Hepatic stellate cell (primary cell): Measurements from ENCODE around the gene SSMEM1.
A peak's percentile ranks its signal among the peaks of the same experiment; 100 is the strongest.
"Not testable (repeated sequence)": the region's sequence is repeated elsewhere in the genome, so short reads cannot be mapped to it uniquely, and the experiment has no call there.

Source experiments
- DNase-seq: peaks from one replicate; pipeline ENCODE4 v3.0.0; 2011; ENCODE audit warnings: low spot score

The SSMEM1 gene

DNA sequence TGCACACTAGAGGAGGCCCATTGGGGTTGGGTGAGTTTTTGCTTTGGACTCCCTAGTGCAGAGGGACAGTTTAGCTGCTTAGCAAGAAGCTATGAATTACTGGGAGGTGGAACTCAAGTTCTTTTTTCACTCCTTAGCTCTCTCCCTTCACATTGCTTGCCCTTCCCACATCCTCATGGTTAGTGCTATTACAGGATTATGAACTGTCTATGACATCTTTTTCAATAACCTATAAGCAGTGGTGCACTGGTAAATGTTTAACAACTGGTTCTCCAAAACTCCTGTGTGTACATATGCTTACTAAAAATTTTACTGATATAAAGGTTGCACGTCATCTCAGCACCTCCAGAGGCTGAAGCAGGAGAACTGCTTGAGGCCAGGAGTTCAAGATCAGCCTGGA is 6.2 kb downstream of the SSMEM1 start:
- DNase-seq, result no peak

DNA sequence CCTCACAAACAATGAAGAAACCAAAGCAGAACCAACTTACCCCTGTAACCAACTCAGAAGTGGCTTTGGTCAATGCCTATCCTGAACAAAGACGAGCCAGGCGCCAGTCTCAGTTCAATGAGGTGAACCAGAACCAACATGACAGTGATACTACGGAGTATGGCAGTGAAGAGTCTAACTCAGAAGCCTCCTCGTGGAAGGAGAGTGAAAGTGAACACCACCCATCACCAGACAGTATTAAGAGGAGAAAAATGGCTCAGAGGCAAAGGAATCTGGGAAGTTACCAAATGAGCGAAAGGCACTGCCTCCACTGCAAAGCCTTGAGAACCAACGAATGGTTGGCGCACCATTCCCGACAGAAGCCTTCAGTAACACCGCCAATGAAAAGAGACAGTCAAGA is 8.4 kb downstream of the SSMEM1 start:
- DNase-seq, result no peak

DNA sequence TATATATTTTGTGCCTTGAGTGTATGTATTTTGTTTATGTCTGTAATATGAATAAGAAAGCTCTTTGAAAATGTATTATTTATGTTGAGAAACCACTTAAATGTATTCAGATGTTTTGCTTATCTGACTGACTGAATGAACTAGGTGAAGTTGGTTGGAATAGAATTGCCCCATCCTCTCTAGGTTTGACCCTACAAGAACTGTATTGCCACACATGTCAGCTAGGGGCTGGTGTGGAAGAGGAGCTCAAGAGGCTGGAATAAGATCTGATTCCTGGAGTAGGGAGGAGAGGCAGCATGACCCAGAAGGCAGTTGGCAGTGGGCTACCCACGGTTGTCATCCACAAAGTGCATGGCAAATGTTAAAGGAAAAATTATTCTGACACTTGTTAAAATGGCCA is 9.1 kb downstream of the SSMEM1 start:
- no peak for DNase-seq

DNA sequence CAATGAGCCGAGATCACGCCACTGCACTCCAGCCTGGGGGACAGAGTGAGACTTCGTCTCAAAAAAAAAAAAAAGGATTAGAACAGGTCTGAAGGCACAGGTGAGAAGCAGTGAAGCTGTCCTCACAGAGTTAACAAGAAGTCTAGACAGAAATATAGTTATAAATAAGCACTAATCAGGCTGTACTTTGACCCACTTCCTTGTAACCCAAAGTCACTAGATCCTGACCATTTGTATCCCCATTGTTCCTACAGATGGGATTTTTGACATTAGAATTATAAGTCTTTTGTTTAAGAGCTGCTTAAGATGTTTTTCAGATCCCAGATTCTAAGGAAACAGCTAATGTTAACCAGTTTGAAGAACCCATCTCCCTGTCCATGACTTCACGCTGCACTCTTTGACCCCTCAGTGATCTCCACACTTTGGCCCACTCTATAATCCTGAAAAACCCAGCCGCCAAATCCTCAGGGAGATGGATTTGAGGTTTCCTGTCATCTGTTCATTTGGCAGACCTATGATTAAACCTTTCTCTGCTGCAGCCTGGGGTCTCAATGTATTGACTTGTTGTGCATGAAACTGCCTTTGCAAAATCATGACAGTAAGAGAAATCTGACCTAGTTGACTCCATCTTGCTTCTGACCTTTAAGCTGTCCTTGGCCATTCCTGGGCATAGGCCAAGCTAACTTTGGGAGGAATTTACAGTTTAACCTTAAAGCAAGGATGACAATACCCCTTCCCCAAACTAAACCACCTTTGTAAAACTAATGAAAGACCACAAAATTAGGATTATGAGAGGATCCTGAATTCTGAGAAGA is 11.4 kb downstream of the SSMEM1 start:
- DNase-seq, result no peak

GRCh38 chr7:130219871-130220270 is 12.2 kb downstream of the SSMEM1 start:
- DNase-seq, result no peak

DNA sequence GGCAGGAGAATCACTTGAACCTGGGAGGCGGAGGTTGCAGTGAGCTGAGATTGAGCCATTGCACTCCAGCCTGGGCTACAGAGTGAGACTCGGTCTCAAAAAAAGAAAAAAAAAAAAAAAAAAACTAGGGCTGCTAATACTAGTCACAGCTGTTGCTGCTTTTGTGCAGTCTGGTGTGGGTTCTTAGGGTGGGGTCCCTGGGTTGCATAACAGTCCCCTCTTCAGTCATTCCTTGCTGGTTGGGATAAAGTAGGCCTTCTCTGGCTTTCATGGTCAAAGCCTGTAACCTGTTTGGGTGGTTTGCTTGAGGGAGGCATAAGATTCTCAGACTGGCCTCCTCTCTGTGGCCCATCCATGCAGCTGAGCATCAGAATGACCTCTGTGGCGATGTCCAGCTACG is 14.1 kb downstream of the SSMEM1 start:
- no peak for DNase-seq

- DNase-seq, result no peak
These were observed 16.0 kb downstream of the SSMEM1 start for GRCh38 chr7:130223646-130224045.

GRCh38 chr7:130224210-130224609 is 16.6 kb downstream of the SSMEM1 start:
- no peak for DNase-seq

GRCh38 chr7:130224923-130225322 is 17.3 kb downstream of the SSMEM1 start:
- DNase-seq, result not testable (repeated sequence)

DNA sequence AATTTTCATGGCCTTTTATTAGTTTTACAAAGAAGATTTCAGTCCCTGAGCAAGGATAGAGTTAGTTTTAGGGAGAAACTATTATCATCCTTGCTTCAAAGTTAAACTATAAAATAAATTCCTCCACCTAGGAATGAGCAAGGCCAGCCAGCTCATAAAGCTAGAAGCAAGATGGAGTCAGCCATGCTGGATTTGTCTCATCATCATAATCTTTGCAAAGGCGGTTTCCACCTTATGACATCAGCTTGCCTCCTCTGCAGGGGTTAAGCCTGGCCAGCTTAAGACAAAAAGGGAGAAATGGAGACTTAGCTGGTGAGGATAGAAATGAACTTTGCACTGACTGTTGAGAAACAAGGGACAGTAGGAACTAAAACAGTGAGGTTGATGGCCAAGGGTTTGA is 18.7 kb downstream of the SSMEM1 start:
- DNase-seq, result no peak

- no peak for DNase-seq
These were observed 20.4 kb downstream of the SSMEM1 start for GRCh38 chr7:130227883-130228575.

- no peak for DNase-seq
These were observed 21.3 kb downstream of the SSMEM1 start for GRCh38 chr7:130228840-130229502.

- DNase-seq, result not testable (repeated sequence)
These were observed 22.3 kb downstream of the SSMEM1 start for GRCh38 chr7:130229981-130230380.

DNA sequence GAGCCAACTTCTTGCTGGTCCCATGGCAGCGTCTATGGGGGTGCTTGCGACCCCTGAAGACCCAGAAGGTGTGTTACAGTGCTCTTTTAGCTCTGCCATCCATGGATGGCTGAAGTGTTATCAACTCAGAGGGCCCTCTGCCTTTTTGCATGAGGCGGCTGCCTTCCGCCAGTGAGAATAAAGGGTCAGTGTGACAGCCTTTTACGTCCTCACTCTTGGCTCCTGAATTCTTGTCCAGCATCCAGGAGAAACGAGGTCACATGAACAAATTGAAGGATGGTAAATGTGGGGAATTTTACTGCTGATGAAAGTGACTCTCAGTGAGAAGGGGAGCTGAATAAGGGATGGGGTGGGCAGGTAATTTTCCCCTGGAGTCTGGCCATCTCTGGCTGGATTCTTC is 24.1 kb downstream of the SSMEM1 start:
- DNase-seq, result no peak

- no peak for DNase-seq
These were observed 24.5 kb downstream of the SSMEM1 start for GRCh38 chr7:130232209-130232608.

DNA sequence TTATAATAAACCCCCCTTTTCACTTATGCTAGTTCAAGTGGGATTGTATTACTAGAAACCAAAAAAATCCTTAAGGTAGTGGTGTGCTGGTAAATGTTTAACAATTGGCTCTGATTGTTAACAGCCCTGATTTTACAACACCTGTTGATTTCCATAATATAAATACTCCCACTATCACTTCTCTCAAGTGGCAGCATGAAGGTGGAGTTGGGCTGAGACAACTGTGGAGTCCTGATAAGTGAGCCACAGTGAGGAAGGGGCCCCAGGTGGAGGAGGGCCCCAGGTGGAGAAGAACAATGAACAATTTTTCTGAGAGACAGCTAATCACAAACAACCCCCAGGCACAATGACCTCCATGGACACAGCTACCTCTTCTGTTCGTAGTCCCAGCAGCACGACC is 26.4 kb downstream of the SSMEM1 start:
- no peak for DNase-seq

- not testable (repeated sequence) for DNase-seq
These were observed 28.7 kb downstream of the SSMEM1 start for GRCh38 chr7:130236361-130236760.

- no peak for DNase-seq
These were observed 32.6 kb downstream of the SSMEM1 start for GRCh38 chr7:130240240-130240639.

DNA sequence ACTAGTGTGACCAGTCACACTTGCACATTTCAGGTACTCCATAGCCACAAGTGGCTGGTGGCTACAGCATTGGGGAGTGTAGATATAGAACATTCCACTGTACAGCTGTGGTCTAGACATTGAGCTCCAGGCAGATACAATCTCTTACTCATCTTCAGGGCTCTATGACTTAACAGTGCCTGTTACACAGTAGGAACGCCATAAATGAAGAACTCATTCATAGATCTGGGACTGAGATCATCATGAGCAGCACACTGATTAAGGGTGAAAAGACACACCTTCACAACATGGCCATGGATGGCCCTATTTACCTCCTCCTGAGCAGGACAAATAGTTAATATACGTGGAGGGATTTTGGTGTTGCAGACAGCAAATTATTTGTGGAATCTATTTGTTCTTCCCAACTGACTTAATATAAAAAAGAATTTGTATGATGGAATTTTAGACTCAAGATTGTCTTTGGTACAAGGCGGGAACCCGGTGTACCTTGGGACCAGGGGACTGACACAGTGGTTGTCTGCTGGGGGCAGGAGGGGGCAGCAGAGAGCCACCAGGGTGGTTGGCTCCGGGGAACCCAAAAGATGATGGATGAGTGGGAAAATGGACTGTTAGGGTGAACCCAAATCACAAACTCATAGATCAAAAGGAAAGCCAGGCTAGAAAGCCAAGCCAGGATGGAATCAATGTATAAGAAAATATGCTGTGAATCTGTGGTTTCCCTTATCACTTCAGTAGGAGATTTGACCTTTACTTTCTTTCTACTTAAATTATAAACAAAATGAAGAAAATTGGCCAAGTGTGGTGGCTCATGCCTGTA is 34.7 kb downstream of the SSMEM1 start:
- DNase-seq, result peak; percentile 56

GRCh38 chr7:130243486-130243885 is 35.8 kb downstream of the SSMEM1 start:
- DNase-seq, result not testable (repeated sequence)

DNA sequence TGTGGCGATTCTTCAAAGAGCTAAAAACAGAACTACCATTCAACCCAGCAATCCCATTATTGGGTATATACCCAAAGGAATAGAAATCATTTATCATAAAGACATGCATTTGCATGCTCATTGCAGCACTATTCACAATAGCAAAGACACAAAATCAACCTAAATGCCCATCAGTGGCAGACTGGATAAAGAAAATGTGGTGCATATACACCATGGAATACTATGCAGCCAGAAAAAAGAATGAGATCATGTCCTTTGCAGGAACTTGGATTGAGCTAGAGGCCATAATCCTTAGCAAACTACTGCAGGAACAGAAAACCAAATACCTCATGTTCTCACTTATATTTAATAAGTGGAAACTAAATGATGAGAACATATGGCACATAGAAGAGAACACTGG is 38.8 kb downstream of the SSMEM1 start:
- DNase-seq, result not testable (repeated sequence)

GRCh38 chr7:130248842-130249241 is 41.2 kb downstream of the SSMEM1 start:
- not testable (repeated sequence) for DNase-seq
